Esophagus squamous epithelium (tissue), 5 donors: ENCODE results near the gene AJUBA. TPM values are rescaled to one million over a fixed set of nuclear protein-coding genes. Genes with fewer than 3 reads are reported as not detected.
A peak's percentile ranks its signal among the peaks of the same experiment; 100 is the strongest.

Source experiments
- DNase-seq: peaks from one replicate; lab custom pipeline; 2025; lab: John Stamatoyannopoulos, UW
- H3K27ac ChIP-seq, 4 donors: fragments of 200-600 bp; sonication (generic); one replicate each; pipeline ENCODE4 v1.5.1; 2016 to 2019; ENCODE audit warnings: mild to moderate bottlenecking in 1 of 4
- H3K27me3 ChIP-seq, 4 donors: fragments of 200-600 bp; sonication (generic); 1 replicate in 3 of 4; 2 replicates in 1 of 4; pipeline versions ENCODE4 v1.5.1 to v1.6.0; 2017 to 2021; ENCODE audit warnings: antibody characterized with exemption in 1 of 4
- H3K36me3 ChIP-seq, 3 donors: fragments of 200-600 bp; sonication (generic); one replicate each; pipeline ENCODE4 v1.5.1; 2016 to 2019
- H3K4me1 ChIP-seq, 3 donors: fragments of 200-600 bp; sonication (generic); one replicate each; pipeline ENCODE4 v1.5.1; 2017 to 2019
- H3K4me3 ChIP-seq, 4 donors: fragments of 200-600 bp; sonication (generic); 1 replicate in 3 of 4; 2 replicates in 1 of 4; pipeline ENCODE4 v1.5.1; 2016 to 2019; ENCODE audit warnings: mild to moderate bottlenecking in 2 of 4, moderate library complexity in 1 of 4
- H3K9me3 ChIP-seq, 3 donors: fragments of 200-600 bp; sonication (generic); one replicate each; pipeline ENCODE4 v1.5.1; 2016 to 2019
- POLR2A ChIP-seq, 4 donors: fragments of 450-650 bp; IDR thresholded peaks; one replicate each; pipeline ENCODE4 v1.6.1; 2017; ENCODE audit warnings: antibody characterized with exemption in 4 of 4, mild to moderate bottlenecking in 4 of 4, moderate library complexity in 3 of 4
- WGBS, 2 donors: methylation state at CpG; one replicate each; pipeline ENCODE4 v1.1.5; 2018; 5-methylcytosine and 5-hydroxymethylcytosine counted together
- intact Hi-C: fragments of 100-400 bp; cut with DNase I; formaldehyde crosslinking; loops from one replicate; pipeline ENCODE4 v1.15.0; 2022
- total RNA-seq, 4 donors: library from RNA; depleted of rRNA; stranded (reverse); fragments of >200 nt; gene quantifications; one replicate each; pipeline ENCODE4 v1.1.0, GENCODE V29; 2016
- TF ChIP-seq, protein P1 (sequence below), 6 experiments: fragments of 450-650 bp in 4 of 6; fragments of 200-600 bp in 2 of 6; sonication (generic) in 2 of 6; IDR thresholded peaks; one replicate each; pipeline ENCODE4 v1.5.1; 2016 to 2019; ENCODE audit warnings: antibody characterized with exemption in 6 of 6, mild to moderate bottlenecking in 4 of 6, moderate library complexity in 4 of 6
- donor health status: DM: yes; HTN: yes; CAD: no.

Gene AJUBA
- total RNA-seq: 10 to 100 TPM; 31.3 to 44.3 (median 34.5) TPM

DNA sequence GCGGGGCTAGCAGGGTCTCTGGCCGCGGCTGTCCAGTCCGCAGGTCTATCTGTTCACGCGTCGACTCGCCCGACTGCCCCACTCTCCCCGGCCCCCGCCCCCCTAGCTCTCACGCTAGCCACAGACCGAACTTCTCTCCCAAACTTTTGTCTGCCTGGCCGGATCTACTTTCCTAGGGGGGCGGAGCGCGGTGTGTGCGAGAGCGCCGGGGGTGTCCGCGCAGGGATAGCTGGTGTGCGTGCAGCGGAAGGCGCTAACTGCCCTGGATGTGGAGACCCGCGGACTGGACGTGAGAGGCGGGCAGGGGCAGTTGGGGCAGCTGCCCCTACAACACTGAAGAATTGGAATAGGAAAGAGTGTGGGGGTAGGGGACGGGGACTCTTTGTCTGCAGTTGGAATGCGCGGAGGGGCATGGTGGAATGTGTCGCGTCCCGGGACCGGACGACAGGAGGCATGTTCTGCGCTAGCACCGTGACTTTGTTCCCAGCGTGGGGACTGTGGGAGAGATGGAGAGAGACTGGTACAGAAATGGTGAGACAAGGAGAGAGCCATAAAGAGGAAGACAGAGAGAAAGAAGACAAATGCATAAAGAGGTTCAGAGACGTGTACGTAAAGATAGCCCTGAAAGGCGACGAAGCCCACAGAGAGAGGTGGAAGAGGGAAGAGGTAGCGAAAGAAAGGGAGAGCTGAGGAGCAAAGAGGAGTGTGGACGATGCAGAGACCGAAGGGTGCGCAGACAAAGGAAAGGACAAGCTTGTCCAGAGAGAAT lies at the start of gene AJUBA:
TSS of gene AJUBA (minus strand) at position 75 of the 769 bp plus-strand sequence. CDS start 285 bp downstream, outside the sequence.
- 0 to 3% methylated on average over 18 to 25 of the region's 48 CpGs for WGBS, 2 donors

DNA sequence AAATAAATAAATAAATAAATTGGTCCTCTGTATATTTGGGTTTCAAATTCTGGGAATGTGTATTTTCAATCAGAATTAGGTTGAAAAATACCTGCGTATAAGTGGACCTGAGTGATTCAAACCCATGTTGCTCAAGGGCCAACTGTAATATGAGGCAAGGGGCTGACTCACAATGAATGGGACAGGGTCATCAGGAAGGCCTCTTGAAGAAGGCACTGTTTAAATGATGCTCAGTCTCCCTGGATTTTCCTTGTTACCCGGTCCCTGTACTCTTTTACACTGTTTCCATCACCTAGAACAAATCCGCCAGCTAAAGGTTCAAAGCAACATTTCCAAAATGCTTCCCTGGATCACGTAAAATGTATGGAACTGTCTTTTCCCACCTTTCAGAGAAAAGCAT lies 48.6 kb upstream of the AJUBA start:
- Histone ChIP-seq H3K9me3 (no peaks in the 10 kb centered on the region), H3K4me1 (peaks cover 9 to 38% (median 10%) of the 10 kb centered on the region in 3 donors), H3K27ac (no peak overlapping the region), H3K27me3 (no peaks in the 10 kb centered on the region), H3K36me3 (peaks cover 18 to 75% (median 21%) of the 10 kb centered on the region in 3 donors), H3K4me3 (no peak overlapping the region)
- intact Hi-C loops: no loop called here
- DNase-seq: no peak
- TF ChIP-seq, protein P1, sequence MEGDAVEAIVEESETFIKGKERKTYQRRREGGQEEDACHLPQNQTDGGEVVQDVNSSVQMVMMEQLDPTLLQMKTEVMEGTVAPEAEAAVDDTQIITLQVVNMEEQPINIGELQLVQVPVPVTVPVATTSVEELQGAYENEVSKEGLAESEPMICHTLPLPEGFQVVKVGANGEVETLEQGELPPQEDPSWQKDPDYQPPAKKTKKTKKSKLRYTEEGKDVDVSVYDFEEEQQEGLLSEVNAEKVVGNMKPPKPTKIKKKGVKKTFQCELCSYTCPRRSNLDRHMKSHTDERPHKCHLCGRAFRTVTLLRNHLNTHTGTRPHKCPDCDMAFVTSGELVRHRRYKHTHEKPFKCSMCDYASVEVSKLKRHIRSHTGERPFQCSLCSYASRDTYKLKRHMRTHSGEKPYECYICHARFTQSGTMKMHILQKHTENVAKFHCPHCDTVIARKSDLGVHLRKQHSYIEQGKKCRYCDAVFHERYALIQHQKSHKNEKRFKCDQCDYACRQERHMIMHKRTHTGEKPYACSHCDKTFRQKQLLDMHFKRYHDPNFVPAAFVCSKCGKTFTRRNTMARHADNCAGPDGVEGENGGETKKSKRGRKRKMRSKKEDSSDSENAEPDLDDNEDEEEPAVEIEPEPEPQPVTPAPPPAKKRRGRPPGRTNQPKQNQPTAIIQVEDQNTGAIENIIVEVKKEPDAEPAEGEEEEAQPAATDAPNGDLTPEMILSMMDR (IDR thresholded peaks at IDR 0.05): no peak
- TF ChIP-seq POLR2A (IDR thresholded peaks at IDR 0.05): no peak
- WGBS, 2 donors: 95 to 97% methylated on average over 4 of the region's 4 CpGs

More for the DNA sequence above, at the start of gene AJUBA:
- Histone ChIP-seq H3K36me3 (peaks cover 0 to 6% (median 1%) of the 10 kb centered on the region in 3 donors), H3K4me3 (peak within 1 kb of the TSS; percentile 80 to 92 (median 86)), H3K27me3 (peaks cover 0 to 18% (median 0%) of the 10 kb centered on the region in 4 donors), H3K9me3 (no peaks in the 10 kb centered on the region), H3K4me1 (peaks cover 9 to 64% (median 14%) of the 10 kb centered on the region in 3 donors), H3K27ac (peak within 1 kb of the TSS; percentile 90 to 95 (median 94))
- peak in 2 of 4 donors; percentile 49 to 72 for TF ChIP-seq POLR2A (IDR thresholded peaks at IDR 0.05)
- TF ChIP-seq, protein P1 (IDR thresholded peaks at IDR 0.05): peak in 2 of 6 experiments; percentile 9 to 15
- intact Hi-C loops: no loop called here
- DNase-seq: peak; percentile 37

DNA sequence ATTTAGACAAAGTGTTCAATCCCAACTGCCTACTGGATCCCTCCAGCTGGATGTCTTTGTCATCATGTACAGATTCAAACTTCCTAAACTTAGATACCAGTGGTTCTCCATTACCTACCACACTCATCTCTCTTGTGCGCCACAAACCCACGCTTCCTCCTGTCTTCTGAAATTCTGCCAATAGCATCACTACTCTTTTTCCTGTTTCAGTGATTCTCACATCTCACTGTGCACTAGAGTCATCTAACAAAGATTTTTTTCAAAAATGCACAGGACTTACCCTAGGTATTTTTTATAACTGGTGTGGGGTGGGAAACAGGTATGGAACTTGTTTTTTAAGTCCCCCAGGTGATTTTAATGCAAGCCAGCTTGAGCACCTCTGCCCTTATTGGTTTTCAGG lies 46.4 kb upstream of the AJUBA start:
- Histone ChIP-seq H3K36me3 (peaks cover 21 to 96% (median 29%) of the 10 kb centered on the region in 3 donors), H3K27me3 (no peaks in the 10 kb centered on the region), H3K4me3 (no peak overlapping the region), H3K9me3 (no peaks in the 10 kb centered on the region), H3K4me1 (peaks cover 4 to 28% (median 7%) of the 10 kb centered on the region in 3 donors), H3K27ac (no peak overlapping the region)
- WGBS, 2 donors: 68 to 70% methylated on average over 2 of the region's 2 CpGs
- intact Hi-C loops: no loop called here
- TF ChIP-seq, protein P1 (IDR thresholded peaks at IDR 0.05): no peak
- no peak for TF ChIP-seq POLR2A (IDR thresholded peaks at IDR 0.05)
- no peak for DNase-seq

DNA sequence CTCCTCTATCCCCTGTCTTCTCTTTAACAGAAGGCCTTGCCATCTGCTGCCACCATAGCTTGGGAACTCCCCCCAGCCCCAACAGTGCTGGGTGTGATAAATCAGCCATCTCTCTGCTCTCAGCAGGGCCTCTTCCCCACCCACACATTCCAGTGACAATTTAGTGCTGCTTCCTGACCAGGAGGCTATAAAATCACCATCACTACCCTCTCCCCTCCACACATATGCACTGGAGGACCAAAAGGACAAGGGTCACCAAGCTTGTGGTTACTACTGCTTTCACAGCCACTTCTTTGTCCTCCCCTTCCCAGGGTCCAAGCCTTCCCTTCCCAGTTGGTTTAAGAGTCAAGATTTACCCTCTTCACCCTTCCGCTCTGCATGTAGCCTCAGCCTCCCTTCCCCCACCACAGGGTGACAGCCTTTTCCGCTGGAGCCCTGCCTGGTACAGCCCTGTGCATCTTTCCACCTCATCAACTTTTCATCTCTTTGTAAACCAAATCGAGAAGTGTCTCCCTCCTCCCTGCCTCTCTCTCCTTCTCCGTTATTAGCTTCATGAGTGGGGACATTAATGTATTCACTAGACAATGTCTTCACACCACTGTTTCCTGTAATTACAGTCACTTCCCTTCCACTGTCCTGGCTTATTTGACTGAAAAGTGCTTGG lies 42.9 kb upstream of the AJUBA start:
- WGBS, 2 donors: 72 to 76% methylated on average over 4 of the region's 4 CpGs
- DNase-seq: no peak

More for the DNA sequence above, 42.9 kb upstream of the AJUBA start:
- Histone ChIP-seq H3K9me3 (no peaks in the 10 kb centered on the region), H3K4me3 (no peak overlapping the region), H3K27me3 (no peaks in the 10 kb centered on the region), H3K27ac (no peak overlapping the region), H3K36me3 (peaks cover 0 to 72% (median 15%) of the 10 kb centered on the region in 3 donors), H3K4me1 (peaks cover 0 to 15% (median 0%) of the 10 kb centered on the region in 3 donors)
- intact Hi-C loops: no loop called here
- no peak for TF ChIP-seq POLR2A (IDR thresholded peaks at IDR 0.05)
- TF ChIP-seq, protein P1 (IDR thresholded peaks at IDR 0.05): no peak
